ENCODE results near the gene HS3ST3B1. TPM values are rescaled to one million over a fixed set of nuclear protein-coding genes. Genes with fewer than 3 reads are reported as not detected.

The HS3ST3B1 gene
- total RNA-seq, 6 experiments from 2014 or later = 18.3 to 24.6 (median 22.3) TPM

- H3K4me1 Mint-ChIP-seq (ENCODE audit: low read depth) = peaks cover 38% of the 10 kb centered on the region
- no peak overlapping the region for H3K4me3 Mint-ChIP-seq
- H3K27me3 Mint-ChIP-seq (ENCODE audit: insufficient read depth) = peaks cover 3% of the 10 kb centered on the region
- H3K36me3 Mint-ChIP-seq (ENCODE audit: low read depth) = peaks cover 19% of the 10 kb centered on the region
- H3K9me3 Mint-ChIP-seq = no peaks in the 10 kb centered on the region
- no peak overlapping the region for H3K27ac Mint-ChIP-seq
- no peak for DNase-seq
- no peak for TF ChIP-seq CTCF (IDR thresholded peaks at IDR 0.05)
Measured at GRCh38 chr17:14334919-14335318, 34.0 kb downstream of the HS3ST3B1 start.

GRCh38 chr17:14336418-14336817 is 35.5 kb downstream of the HS3ST3B1 start:
- no peaks in the 10 kb centered on the region for H3K9me3 Mint-ChIP-seq
- TF ChIP-seq CTCF (IDR thresholded peaks at IDR 0.05) = no peak
- no peak overlapping the region for H3K27ac Mint-ChIP-seq
- peaks cover 20% of the 10 kb centered on the region for H3K36me3 Mint-ChIP-seq (ENCODE audit: low read depth)
- no peak overlapping the region for H3K4me3 Mint-ChIP-seq
- peaks cover 3% of the 10 kb centered on the region for H3K27me3 Mint-ChIP-seq (ENCODE audit: insufficient read depth)
- DNase-seq = no peak
- H3K4me1 Mint-ChIP-seq (ENCODE audit: low read depth) = peaks cover 45% of the 10 kb centered on the region

GRCh38 chr17:14337596-14338079 is 36.8 kb downstream of the HS3ST3B1 start:
- Mint-ChIP-seq H3K36me3 (ENCODE audit: low read depth) (peaks cover 20% of the 10 kb centered on the region), H3K9me3 (no peaks in the 10 kb centered on the region), H3K27ac (no peak overlapping the region), H3K4me3 (no peak overlapping the region), H3K4me1 (ENCODE audit: low read depth) (peaks cover 46% of the 10 kb centered on the region), H3K27me3 (ENCODE audit: insufficient read depth) (peaks cover 3% of the 10 kb centered on the region)
- no peak for TF ChIP-seq CTCF (IDR thresholded peaks at IDR 0.05)
- DNase-seq = no peak

GRCh38 chr17:14340857-14341754 is 40.2 kb downstream of the HS3ST3B1 start:
- Mint-ChIP-seq H3K4me1 (ENCODE audit: low read depth) (peaks cover 33% of the 10 kb centered on the region), H3K27ac (peak overlapping the region; percentile 78), H3K9me3 (no peaks in the 10 kb centered on the region)

GRCh38 chr17:14341866-14342265 is 41.0 kb downstream of the HS3ST3B1 start:
- peaks cover 3% of the 10 kb centered on the region for H3K27me3 Mint-ChIP-seq (ENCODE audit: insufficient read depth)
- no peaks in the 10 kb centered on the region for H3K9me3 Mint-ChIP-seq

More at GRCh38 chr17:14340857-14341754, 40.2 kb downstream of the HS3ST3B1 start:
- Mint-ChIP-seq H3K4me3 (no peak overlapping the region), H3K27me3 (ENCODE audit: insufficient read depth) (peaks cover 3% of the 10 kb centered on the region), H3K36me3 (ENCODE audit: low read depth) (peaks cover 32% of the 10 kb centered on the region)
- peak; percentile 8 for DNase-seq
- no peak for TF ChIP-seq CTCF (IDR thresholded peaks at IDR 0.05)

More at GRCh38 chr17:14341866-14342265, 41.0 kb downstream of the HS3ST3B1 start:
- no peak for TF ChIP-seq CTCF (IDR thresholded peaks at IDR 0.05)
- H3K4me1 Mint-ChIP-seq (ENCODE audit: low read depth) = peaks cover 33% of the 10 kb centered on the region
- peaks cover 36% of the 10 kb centered on the region for H3K36me3 Mint-ChIP-seq (ENCODE audit: low read depth)
- H3K27ac Mint-ChIP-seq = no peak overlapping the region
- H3K4me3 Mint-ChIP-seq = no peak overlapping the region
- DNase-seq = no peak
